Embryonic facial prominence (tissue), 1 donor: Measurements from ENCODE around the gene MYO3B.

Experiments used
- DNase-seq: peaks from one replicate; pipeline ENCODE4 v3.0.0-alpha.2; 2016; ENCODE audit errors: extremely low spot score

Gene MYO3B

DNA sequence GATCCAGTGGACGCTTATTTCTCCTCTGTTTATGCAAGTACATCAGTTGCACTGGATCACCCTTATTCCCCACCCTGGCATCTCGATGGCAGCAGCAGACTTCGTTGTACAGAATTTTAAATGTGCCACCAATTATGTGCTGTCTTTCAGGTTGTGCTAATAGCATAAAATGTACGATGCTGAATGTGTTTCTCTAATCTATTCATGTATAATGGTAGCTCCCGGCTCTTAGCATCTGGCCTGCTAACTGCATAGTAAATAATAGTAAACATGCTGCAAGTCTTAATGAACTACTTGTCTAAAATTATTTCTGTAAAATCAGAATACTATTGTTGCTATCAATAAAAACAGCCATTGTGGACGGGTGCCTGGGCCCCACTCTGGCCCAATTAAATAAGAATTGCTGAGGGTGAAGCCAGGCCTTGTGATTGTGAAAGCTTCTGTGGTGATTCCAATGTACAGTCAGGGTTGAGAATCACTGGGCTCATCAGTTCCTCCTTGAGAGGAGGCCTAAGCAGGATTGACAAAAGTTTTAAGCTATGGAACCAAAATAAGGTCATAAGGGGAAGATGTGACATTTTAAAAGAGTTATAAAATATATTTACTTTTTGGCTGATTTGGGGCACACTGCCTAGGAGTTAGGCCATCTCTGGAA lies 14.4 kb upstream of the MYO3B start:
- no peak for DNase-seq

DNA sequence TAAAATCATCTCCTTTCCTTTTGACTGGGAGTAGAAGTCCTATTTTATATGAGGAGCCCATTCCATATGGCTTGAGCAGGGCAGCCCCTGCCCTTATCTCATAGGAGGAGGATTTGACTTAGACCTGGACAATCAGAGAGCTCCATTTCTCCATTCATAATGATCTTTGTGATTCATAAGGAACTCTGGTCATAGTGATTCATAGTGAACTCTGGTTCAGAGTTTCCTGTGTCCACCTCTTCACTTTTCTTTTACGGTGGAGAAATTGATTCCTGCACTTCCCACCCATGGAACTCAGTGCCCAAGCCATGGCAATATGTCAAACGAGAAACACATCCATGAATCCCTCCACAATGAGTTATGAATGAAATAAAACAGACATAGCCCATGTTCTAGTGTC lies 12.8 kb upstream of the MYO3B start:
- DNase-seq: no peak

DNA sequence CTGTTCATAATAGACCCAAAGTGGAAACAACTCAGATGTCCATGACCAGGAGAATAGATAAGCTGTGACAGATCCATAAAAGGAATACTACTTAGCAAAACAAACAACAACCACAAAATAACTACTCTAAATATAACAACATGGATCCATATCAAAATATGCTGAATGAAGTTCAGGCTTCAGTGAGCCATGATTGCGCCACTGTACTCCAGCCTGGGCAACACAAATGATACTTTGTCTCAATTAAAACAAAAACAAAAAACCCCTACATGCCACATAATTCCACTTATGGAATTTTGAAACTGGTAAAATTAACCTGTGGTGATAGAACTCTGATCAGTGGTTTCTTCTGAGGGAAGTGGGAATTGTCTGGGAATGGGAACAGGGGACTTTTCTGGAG lies 11.2 kb upstream of the MYO3B start:
- DNase-seq: no peak

DNA sequence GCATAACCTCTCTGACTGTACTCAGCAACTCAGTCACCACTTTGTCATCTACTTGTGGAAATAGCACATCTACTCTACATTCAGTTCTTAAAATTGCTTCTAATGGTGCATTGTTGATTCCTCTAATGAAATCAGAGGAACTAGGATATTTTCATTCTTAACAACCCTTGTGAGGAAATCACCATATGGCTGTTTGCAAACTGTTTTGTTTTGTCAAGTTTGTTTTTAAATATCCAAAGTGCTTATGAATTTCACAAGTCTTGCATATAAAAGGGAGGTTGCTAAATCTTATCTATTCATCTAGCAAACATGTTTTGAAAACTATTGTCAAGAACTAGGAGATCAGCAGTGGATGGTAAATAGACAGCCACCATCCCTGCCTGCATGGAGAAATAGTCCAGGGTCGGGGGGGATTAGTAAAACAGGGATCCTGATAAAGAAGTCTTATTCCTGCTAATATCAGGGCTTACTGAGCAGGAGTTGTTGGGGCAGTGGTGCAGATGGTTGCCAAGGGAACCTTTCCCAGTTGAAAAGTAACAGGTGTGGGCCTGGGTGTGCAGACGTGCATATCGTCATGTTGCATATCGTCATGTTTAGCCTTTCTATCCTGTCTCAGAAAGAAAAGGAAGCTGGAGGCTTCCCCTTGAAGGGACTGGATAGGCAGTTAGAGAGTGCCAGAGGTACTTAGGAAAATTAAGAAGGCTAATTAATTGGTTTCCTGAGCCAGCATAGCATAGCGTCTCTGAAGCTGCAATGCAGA lies 7.5 kb upstream of the MYO3B start:
- DNase-seq: no peak

DNA sequence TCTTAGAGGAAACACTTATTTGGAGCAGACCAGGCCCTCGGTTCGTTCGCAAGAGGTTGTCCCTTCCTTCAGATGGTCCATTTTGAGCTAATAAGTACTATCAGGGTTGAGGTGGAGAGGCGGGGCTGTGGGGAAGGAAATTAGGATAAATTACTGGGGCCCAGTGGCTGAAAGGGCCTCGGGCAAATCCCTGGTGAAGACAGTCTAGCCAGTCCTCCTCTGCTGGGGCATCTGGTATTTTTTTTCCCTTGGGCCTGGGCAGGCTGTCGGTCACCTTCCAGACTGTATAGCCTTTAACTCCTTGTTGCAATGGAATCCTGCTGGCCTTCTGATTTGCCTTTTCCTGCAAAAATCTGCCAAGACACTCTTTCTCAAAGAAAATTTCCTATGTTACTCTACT lies 1.7 kb upstream of the MYO3B start:
- no peak for DNase-seq

DNA sequence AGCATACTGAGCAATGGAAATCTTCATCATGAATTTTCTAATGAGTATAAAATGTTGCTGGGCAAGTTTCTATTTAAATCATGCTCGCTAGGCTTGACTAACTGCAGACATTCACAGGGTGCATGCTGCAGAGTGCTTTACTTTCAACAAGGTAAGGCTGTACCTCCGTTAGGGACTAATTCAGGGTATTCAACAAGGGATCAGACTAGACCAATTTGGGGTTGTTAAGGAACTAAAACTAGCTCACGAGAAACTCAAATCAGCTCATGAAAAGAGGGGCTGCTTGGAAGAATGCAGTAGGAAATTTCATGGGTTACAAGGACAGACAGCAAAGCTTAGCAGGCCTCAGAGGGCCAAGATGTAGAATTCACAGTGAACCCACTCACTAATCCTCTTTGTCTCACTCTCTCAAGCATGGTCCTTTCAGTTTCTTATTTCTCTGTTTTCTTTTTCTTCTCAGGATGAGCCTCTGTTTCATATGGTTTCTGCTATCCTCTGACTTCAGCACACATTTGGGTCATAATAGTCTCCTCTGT lies 2.2 kb downstream of the MYO3B start:
- DNase-seq: no peak

DNA sequence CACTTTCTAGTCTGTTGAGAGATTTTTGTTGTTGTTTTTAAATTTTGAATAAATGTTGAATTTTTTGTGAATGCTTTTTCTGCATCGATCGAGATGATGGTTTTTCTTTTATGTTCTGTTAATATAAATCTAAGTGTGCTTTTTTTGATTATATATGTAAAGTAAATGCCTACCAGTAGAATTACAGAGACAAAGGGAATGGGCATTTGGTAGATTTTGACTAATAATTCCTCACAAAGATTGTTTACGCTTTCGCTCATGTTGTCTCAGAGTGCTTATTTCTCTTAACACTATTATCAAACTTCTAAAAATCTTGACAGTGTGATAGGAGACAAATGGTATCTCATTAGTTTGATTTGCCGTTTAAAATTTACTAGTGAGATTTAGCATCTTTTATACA lies 3.7 kb downstream of the MYO3B start:
- DNase-seq: no peak

DNA sequence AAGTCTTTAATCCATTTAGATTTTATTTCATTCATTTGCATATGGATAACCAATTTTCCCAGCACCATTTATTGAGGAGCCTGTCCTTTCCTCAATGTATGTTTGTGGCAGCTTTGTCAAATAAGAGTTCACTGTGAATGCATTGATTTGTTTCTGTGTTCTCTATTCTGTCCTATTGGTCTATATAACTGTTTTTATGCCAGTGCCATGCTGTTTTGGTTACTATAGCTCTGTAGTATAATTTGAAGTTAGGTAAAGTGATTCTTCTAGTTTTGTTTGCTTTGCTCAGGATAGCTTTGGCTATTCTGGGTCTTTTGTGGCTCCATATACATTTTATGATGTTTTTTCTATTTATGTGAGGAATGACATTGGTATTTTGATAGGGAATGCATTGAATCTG lies 7.4 kb downstream of the MYO3B start:
- DNase-seq: no peak

DNA sequence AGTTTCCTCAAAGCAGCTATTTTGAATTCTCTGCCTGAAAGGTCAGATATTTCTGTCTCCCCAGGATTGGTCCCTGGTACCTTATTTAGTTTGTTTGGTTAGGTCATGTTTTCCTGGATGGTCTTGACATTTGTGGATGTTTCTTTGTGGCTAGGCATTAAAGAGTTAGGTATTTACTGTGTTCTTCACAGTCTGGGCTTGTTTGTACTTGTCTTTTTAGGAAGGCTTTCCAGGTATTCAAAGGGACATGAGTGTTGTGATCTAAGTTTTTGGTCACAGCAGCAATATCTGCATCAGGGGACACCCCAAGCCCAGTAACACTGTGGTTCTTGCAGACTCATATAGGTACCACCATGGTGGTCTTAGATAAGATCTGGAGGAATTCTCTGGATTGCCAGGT lies 11.8 kb downstream of the MYO3B start:
- DNase-seq: no peak

DNA sequence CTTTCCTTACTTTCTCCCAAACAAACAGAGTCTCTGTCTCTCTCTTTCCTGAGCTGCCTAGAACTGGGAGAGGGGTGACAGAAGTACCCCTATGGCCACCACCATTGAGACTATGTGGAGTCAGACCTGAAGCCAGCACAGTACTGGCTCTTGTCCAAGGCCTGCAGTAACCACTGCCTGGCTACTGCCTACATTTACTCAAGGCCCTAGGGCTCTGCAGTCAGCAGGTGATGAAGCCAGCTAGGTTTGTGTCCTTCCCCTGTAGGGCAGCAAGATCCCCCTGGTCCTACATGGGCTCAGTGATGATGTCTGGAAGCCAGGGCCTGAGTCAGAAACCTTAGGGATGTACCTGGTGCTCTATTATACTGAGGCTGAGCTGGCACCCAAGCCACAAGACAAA lies 12.2 kb downstream of the MYO3B start:
- DNase-seq: no peak

DNA sequence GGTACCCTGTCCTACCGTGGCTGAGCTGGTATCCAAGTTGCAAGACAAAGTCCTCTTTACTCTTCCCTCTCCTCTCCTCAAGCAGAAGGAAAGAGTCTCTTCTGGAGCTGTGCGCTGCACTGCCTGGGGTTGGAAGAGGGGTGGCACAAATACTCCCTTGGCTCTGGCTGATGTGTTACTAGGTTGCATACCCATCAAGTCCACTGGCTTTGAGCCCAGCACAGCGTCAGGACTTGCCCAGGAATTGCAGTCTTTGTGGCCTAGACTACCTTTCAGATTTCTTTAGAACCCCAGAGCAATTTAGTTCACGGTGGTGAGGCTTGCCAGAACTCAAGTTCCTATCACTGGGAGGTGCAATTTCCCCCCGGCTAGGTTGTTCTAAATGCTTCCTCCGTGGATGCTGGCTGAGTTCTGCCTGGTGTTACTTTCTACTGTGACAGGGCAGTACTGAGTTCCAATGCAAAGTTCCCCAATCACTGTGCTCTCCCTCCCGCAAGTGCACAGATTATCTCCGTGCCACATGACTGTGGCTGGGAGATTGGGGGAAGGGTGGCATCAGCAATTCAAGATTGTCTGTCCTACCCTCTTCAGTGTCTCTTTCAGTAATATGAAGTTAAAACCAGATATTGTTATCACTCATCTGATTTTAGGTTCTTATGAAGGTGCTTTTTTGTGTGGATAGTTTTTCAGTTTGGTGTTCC lies 13.4 kb downstream of the MYO3B start:
- DNase-seq: no peak

DNA sequence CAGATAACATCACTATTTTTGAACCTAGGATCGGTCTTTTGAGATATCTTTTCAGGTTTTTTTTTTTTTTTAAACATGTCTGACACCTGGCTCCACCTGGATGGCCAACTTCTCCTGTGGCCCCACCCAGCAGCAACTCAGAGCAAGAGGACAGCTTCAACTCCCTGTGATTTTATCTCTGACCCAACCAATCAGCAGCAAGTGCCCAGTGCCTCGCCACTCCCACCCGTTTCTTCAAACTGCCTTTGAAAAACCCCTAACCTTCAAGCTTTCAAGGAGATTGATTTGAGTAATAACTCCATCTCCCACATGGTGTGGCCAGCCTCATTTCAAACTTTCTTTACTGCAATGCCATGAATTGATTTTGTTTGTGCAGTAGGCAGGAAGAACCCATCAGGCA lies 19.0 kb downstream of the MYO3B start:
- DNase-seq: no peak

DNA sequence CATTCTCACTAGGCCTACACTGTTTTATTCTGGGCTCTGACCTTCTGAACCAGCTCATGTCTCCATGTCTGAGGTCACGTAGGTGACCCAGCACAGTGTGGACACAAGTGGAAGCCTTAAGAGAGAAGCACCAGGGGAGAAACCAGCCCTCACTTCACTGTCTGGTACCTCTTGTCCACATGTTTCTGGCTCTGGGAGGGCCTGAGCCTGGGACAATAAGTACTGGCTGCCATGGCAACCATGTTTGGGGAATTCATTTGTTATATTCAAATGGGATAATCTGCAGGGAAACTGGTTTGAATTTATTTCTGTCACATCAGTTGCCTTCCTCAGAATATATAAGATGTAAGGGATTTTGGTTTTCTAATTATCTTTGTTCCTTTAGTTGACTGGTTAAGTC lies 23.3 kb downstream of the MYO3B start:
- DNase-seq: no peak

DNA sequence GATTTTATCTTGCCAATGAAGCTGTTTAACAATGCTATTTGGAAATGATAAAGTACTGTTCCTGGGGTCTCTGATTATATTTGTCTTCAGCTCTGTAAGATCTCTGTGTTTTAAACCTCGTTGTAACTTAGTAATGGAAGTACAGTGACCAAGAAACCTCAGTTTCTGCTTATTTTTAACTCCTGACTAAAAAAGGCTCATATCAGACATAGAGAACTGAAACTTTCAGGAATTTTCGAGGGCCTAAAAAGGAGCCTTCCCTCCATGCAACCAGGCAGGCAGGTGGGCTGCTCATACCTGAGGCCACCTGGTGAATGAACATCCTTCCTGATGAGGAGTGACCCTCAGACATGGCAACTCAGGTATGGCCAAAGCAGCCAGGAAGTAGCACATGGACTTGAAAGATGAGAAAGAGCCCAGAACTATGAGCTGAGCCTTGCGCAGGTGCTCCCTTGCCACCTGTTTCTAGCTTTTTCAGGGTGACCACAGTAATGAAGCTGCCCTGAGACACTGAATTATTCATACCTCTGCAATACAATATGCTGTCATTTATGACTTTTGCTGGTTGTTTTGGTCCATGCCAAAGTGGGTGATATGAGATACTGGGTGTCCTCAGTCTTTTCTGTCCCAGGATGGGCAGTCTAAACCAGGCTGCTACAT lies 23.9 kb downstream of the MYO3B start:
- DNase-seq: no peak

DNA sequence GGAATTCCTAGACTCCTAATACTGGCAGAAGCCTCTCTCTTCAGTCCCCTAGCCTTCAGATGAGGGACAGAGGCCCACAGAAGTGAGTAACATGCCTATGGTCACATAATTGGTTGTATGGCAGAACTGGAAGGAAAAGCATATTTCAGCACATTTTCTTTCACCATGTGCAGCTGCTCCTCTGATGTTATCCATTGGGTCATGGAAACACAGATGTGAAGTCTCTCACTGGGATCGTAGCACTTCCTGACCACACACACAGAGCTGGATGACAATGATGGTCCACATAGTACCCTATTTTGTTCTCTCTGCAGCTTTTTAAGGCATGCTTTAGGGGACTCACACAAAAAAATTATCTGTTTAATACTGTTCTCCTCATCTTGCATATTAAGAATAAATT lies 24.5 kb downstream of the MYO3B start:
- DNase-seq: no peak

DNA sequence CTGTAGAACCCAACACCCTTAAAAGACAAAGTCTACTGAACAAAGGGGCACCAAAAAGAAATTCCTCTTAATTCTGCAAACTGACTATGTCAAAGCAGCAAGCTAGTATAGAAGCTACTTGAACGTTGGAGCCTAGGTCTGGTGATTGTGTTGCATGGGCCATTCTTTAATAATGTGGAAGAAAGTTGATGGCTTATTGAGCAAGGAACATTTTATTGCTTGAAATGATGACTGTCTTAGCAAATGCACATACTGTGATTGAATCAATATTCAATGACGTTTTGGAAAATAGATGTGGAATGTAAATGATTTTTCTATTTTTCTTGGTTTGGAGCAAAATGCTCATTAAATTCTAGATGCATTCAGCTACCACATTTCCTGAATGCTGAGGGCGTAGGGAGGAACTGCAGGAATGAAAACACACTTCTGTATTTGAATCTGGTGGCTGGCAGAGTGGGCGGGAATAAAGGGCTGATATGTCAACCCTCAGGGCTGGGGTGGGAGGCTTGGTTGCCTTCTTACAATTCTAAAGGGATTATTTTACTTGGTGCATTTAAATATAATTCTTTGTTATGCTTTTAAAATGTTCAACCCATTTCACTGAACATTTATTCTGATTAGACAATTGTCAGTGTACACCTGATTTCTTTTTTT lies 26.5 kb downstream of the MYO3B start:
- DNase-seq: no peak

DNA sequence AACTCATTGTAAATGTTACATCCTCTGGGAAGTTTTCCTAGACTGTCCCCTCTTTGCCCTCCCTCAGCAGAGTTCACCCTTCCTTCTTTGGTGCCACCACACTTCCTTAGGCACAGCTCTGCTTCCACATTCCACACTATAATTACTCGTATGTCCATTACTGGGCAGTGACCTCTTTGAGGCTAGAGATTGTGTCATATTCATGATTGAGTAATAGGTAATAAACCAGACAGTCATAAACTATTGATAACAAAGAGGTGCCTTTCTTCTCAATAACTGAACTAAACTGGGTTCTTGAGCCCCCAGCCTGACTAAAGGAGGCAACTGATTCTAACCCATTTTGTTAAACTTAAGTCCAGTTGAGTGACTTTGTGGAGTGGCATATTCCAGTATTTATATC lies 28.3 kb downstream of the MYO3B start:
- no peak for DNase-seq

DNA sequence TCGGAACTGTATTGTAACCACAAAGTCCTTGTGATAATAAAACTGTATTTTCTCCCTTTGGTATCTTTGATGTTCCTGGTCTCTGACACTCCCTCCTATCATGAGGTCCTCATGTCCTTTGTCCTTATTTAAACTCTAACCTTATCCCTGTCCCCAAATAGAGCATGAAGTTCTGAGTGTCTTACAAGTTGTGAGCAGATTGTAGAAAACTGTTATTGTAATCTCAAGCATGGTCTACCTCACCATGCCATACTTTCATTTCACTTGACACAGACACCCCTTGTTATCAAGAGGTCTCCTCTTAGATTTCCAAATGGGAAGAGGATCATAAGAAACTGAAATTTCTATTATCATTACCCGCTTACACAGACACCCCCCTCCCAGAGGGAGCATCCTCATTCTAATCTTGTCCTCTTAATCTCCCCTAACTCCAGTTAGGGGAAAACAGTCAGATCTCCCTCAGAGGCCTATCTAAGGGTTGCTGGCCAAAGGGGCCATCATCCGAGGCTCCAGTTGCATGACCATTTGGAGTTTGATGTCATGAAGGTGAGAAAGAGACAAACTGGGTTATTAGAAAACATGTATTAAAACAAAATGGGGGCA lies 29.0 kb downstream of the MYO3B start:
- DNase-seq: no peak

DNA sequence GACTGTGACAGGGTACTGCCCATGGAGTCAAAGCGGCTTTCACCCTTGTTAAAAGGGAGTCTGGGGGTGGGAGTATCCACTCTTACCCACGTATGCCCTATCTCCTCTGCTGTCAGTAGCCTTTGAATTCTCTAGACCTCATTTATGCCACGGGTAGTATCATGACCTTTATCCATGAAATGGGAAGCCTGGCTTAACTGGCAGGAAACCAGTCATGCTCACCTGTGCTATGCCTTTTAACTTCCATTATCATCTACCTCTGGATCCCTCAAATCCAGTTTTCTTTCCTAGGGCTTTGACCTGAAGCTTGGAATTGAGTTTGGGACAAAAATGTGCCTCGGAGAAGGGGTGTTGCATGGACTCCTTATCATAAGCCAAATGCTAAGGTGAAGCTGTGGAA lies 30.0 kb downstream of the MYO3B start:
- no peak for DNase-seq

DNA sequence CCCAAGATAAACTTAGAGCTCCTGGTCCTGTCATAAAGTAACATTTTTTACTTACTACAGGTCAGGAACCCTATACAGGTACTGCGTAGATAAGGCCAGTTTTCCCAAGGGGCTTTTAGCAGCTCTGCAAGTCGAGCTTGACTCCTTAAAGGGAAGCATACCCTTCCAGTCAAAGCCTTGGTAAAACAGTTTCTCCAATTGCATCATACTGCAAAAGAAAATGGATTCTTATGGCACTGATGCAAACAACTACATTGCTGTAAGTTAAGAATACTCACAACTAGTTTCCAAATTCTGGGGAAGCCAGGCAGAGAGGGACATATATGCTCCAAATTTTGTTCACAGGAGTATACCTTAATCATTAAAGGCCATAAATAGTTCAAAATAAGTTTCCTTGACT lies 31.0 kb downstream of the MYO3B start:
- DNase-seq: no peak

DNA sequence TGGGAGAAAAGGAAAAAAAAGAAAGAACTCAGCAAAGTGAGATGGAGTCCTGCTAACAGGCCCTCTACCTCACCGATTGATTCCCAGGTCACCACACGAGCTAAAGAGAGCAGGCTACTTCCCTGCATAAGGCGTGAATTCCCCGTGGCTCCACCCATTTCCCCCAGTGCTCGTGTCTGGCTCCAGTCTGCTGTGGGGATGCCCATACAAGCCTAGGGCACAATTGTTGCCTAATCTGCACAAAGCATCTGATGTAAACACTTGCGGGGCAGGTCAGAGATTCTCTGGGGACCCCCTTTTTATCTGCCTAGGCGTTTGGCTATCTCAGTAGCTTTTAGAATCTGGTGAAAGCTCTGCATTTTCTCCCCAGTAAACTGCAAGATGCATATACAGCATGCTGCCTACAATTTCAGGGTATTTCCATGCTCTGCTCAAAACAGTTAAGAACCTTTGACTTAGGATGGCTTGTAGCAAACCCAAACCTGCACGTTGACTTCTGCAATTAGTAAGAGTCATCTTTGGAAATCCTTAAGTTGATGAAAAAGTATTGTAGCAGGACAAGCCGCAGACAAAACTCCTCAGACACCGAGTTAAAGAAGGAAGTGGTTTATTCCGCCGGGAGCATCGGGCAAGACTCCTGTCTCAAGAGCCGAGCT lies 34.8 kb downstream of the MYO3B start:
- no peak for DNase-seq
